T47D (cell line): ENCODE results near the gene SCARB1.
A peak's percentile ranks its signal among the peaks of the same experiment; 100 is the strongest.

Experiments used
- DNase-seq, 2 experiments: peaks; one replicate each; pipeline versions ENCODE4 v3.0.0 to v3.0.0-alpha.2; 2011 to 2012; ENCODE audit warnings: low read depth in 1 of 2, low spot score in 1 of 2
- JUND ChIP-seq: IDR thresholded peaks from 2 replicates; pipeline ENCODE4 v1.6.1; 2012; ENCODE audit warnings: low read depth
- in situ Hi-C: cut with HindIII; loops from 2 replicates; pipeline ENCODE4 v1.10.0; 2016; ENCODE audit warnings: low sequenced_read_pairs, low pct_unique_long_range_greater_than_20kb

SCARB1 gene

GRCh38 chr12:124753228-124753591, 110.5 kb downstream of the SCARB1 start:
- TF ChIP-seq JUND = no peak
- in situ Hi-C loops = no loop called here

GRCh38 chr12:124752437-124753227, 111.0 kb downstream of the SCARB1 start:
- in situ Hi-C loops = no loop called here
- DNase-seq = no peak
- TF ChIP-seq JUND = no peak

More at GRCh38 chr12:124753228-124753591, 110.5 kb downstream of the SCARB1 start:
- DNase-seq = no peak

- in situ Hi-C loops = no loop called here
- DNase-seq = no peak
- TF ChIP-seq JUND = no peak
Observed at GRCh38 chr12:124751654-124752355, 111.9 kb downstream of the SCARB1 start.

DNA sequence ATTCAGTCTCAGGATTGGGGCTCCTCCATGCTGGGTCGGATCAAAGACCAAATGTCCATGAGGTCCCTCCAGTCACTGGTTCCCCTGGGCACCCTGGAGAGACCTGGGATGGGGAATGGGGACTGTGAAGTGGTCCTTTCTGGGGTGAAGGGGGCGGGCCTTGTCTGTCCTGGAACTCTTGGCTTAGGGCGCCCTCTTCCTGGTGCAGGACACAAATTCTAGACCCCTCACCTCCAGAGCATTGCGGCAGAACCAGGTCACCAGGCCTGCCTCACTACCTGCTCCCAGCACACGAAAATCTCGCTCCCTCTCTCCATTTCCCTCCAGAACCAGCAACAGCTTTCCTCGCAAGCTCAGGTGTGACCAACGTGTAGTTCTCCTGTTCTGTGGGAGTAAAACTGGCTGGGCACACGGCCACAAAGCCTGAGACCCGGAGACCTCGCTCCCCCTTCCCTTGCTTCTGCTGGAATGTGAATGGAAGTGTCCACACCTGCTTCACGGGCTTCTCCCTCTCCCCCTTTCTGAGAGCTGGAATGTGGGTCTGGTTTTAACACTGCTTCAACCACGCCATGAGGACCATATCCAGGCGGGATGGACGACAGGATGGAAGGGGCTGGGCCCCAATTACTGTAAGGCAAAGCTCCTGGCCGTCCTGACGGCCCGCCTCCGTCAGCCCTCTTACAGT, 112.7 kb downstream of the SCARB1 start:
- DNase-seq = no peak
- in situ Hi-C loops = no loop called here

DNA sequence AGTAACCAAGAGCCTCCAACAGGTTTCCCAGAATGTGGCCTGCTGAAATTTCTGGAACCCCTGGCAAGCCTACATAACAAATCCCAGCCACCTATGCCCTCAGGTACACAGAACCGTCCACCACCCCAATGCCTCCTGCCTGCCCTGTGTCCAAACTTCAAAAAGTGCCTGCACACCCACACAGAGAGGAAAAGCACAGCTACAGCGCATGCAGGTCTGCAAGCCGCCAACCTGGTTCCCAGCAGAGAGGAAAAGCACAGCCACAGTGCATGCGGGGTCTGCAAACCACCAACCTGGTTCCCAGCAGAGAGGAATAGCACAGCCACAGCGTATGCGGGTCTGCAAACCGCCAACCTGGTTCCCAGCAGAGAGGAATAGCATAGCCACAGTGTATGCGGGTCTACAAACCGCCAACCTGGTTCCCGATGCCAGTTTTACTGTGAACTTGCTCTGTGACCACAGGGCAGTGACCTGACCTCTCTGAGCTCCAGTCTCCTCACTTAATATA, 113.5 kb downstream of the SCARB1 start:
- in situ Hi-C loops = no loop called here
- no peak for TF ChIP-seq JUND
- no peak for DNase-seq

More for the DNA sequence above, 112.7 kb downstream of the SCARB1 start:
- no peak for TF ChIP-seq JUND

DNA sequence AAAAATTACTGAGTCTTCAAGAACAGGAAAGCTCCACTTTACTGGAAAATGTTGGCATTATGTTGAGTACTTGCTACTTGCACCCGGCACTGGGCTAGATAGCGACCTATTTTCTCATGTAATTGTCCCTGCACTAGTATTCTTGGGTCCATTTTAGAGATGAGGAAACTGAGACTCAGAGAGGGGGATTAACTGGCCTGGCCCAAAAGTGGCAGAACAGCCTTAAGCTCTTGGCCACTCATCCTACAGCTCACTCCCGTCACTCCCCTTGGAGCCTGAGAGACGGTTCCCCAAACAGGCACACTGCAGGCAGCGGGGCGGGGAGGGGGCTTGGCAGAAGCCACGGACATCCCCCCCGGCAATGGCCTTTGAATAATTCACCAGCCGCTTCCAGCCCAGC, 113.9 kb downstream of the SCARB1 start:
- in situ Hi-C loops = no loop called here
- TF ChIP-seq JUND = no peak
- no peak for DNase-seq

GRCh38 chr12:124747426-124748161, 116.1 kb downstream of the SCARB1 start:
- TF ChIP-seq JUND = no peak
- no peak for DNase-seq
- in situ Hi-C loops = no loop called here

DNA sequence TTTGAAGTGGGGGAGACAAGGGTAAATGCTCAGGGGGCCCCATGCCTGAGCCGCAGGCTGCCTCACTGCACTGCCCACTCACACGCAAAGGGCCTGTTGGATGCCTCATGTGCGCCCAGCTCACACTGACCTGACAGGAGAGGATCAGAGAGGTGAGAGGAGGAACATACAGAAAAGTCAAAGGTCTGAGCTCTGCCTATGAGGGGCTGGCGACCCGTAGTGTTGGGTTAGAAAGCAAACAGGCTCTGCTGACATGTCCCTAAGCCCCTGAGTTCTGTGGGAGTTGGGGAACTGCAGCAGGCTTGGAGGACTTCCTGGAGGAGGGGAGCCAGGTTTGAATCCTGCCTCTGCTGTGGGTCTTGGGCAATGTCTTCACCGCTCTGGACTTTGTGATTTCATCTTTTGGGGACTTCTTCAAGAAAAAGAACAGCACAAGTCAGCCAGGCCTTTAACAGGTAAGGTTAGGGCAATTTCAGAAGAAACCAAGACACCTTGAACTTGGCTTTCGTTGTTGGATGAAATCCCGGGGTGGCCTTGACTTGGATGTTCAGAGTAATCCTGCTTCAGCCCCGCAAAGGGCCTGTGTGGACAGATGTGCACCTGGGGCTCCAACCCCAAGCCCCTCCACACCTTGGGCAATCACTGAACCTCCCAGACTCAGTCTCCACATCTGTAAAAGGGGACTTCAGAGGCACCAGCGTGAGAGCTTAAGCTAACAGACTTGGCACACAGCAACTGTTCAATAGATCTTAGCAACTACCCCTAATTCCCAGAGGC, 116.8 kb downstream of the SCARB1 start:
- TF ChIP-seq JUND = no peak

GRCh38 chr12:124745891-124746570, 117.6 kb downstream of the SCARB1 start:
- peak; percentile 84 to 89 for DNase-seq
- in situ Hi-C loops = no loop called here
- no peak for TF ChIP-seq JUND

More for the DNA sequence above, 116.8 kb downstream of the SCARB1 start:
- DNase-seq = no peak
- in situ Hi-C loops = no loop called here

- no peak for DNase-seq
- in situ Hi-C loops = no loop called here
- TF ChIP-seq JUND = no peak
Observed at GRCh38 chr12:124745465-124745890, 118.2 kb downstream of the SCARB1 start.

DNA sequence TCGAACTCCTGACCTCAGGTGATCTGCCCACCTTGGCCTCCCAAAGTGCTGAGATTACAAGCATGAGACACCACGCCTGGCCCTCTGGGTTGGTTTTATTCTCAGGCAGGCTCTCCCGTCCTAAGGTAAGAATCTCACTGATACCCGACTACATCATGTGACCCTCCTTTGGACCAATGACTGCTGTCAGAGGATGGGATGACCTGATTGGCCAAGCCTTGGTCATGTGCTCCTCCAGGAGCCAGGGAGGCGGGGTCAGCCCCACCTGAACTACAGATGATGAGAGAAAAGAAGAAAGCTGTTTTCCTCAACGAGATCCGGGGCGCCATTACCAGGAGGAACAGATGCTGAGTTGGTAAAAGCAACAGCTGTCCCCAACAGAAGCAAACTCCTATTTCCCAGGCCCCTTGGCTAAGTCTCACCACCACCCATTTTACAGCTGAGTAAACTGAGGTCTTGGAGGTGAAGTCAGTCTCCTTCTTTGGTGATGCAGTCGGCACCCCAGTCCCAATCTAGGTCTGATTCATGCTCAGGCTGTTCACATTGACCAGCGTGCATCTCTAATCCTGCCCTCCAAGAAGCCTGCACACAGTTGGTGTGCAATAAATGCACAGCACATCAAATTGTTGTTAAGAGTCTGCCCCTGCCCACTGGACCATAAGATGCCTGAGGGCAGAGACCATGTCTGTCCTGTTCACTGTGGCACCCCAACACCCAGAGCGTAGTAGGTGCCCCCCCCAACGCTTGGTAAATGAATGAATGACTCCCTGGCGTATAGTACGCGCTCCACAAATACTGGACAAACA, 118.8 kb downstream of the SCARB1 start:
- TF ChIP-seq JUND = no peak
- peak in 1 of 2 experiments; percentile 86 for DNase-seq
- in situ Hi-C loops = no loop called here
